Ovary (tissue), 3 donors: Measurements from ENCODE around the gene C5orf47.

Experiments used
- EP300 ChIP-seq: sonication (generic); formaldehyde crosslinking; IDR thresholded peaks from one replicate; pipeline ENCODE4 v1.6.1; 2017; ENCODE audit warnings: antibody characterized with exemption
- POLR2A ChIP-seq: fragments of 450-650 bp; IDR thresholded peaks from one replicate; pipeline ENCODE4 v1.6.1; 2017; ENCODE audit warnings: antibody characterized with exemption, mild to moderate bottlenecking, moderate library complexity
- TF ChIP-seq, protein P1 (sequence below), 3 donors: fragments of 450-650 bp in 2 of 3; fragments of 200-600 bp in 1 of 3; IDR thresholded peaks; one replicate each; pipeline versions ENCODE4 v1.5.1 to v1.8.0; 2016 to 2022; ENCODE audit warnings: antibody characterized with exemption in 3 of 3, mild to moderate bottlenecking in 1 of 3
- donor health status: DM: no; HTN: no; CAD: no.

DNA sequence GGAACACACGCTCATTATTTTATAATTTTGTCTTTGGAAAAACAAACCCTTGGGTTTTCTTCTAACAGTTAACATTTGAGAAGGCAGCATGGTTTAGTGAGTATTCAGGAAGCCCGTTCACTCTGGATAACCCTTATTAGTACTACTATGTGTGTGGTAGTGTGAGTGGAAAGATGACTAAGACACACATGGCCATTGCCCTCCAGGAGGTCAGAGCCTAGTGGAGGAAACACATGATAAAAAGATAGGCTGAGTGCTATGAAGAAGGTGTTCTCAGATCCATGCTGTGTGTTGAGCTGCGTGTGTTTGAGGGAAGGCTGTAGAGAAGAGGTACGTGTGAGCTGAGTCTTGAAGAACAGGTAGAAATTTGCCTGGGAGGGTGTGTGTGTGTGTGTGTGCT, 8.4 kb downstream of the C5orf47 start:
- TF ChIP-seq POLR2A (no peak), EP300 (no peak)
- TF ChIP-seq, protein P1, sequence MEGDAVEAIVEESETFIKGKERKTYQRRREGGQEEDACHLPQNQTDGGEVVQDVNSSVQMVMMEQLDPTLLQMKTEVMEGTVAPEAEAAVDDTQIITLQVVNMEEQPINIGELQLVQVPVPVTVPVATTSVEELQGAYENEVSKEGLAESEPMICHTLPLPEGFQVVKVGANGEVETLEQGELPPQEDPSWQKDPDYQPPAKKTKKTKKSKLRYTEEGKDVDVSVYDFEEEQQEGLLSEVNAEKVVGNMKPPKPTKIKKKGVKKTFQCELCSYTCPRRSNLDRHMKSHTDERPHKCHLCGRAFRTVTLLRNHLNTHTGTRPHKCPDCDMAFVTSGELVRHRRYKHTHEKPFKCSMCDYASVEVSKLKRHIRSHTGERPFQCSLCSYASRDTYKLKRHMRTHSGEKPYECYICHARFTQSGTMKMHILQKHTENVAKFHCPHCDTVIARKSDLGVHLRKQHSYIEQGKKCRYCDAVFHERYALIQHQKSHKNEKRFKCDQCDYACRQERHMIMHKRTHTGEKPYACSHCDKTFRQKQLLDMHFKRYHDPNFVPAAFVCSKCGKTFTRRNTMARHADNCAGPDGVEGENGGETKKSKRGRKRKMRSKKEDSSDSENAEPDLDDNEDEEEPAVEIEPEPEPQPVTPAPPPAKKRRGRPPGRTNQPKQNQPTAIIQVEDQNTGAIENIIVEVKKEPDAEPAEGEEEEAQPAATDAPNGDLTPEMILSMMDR (IDR thresholded peaks at IDR 0.05) = no peak
